GF-D8 (cell line): ENCODE results near the gene BTBD9.
A peak's percentile ranks its signal among the peaks of the same experiment; 100 is the strongest.
"Not testable (repeated sequence)": the region's sequence is repeated elsewhere in the genome, so short reads cannot be mapped to it uniquely, and the experiment has no call there.

Experiments
- DNase-seq: peaks from one replicate; lab custom pipeline; 2025; lab: John Stamatoyannopoulos, UW

Gene BTBD9

GRCh38 chr6:38429546-38429945, 210.2 kb downstream of the BTBD9 start:
- DNase-seq: no peak

GRCh38 chr6:38427492-38428210, 212.1 kb downstream of the BTBD9 start:
- DNase-seq: no peak

- not testable (repeated sequence) for DNase-seq
These were observed 213.8 kb downstream of the BTBD9 start for GRCh38 chr6:38425788-38426488.

GRCh38 chr6:38423746-38424145, 216.0 kb downstream of the BTBD9 start:
- DNase-seq: no peak

GRCh38 chr6:38420207-38420606, 219.5 kb downstream of the BTBD9 start:
- DNase-seq: no peak

- DNase-seq: no peak
These were observed 222.2 kb downstream of the BTBD9 start for GRCh38 chr6:38417521-38417920.

GRCh38 chr6:38415231-38416005, 224.3 kb downstream of the BTBD9 start:
- DNase-seq: no peak

GRCh38 chr6:38413102-38413800, 226.5 kb downstream of the BTBD9 start:
- DNase-seq: no peak

- DNase-seq: no peak
These were observed 232.5 kb downstream of the BTBD9 start for GRCh38 chr6:38407192-38407591.

GRCh38 chr6:38406096-38406495, 233.6 kb downstream of the BTBD9 start:
- DNase-seq: no peak

- DNase-seq: no peak
These were observed 234.7 kb downstream of the BTBD9 start for GRCh38 chr6:38404900-38405556.

- DNase-seq: no peak
These were observed 235.4 kb downstream of the BTBD9 start for GRCh38 chr6:38404355-38404754.

GRCh38 chr6:38403548-38403947, 236.2 kb downstream of the BTBD9 start:
- DNase-seq: no peak

GRCh38 chr6:38400764-38401163, 239.0 kb downstream of the BTBD9 start:
- DNase-seq: no peak

GRCh38 chr6:38400101-38400500, 239.6 kb downstream of the BTBD9 start:
- no peak for DNase-seq

- no peak for DNase-seq
These were observed 243.5 kb downstream of the BTBD9 start for GRCh38 chr6:38396209-38396608.

GRCh38 chr6:38393986-38394385, 245.7 kb downstream of the BTBD9 start:
- DNase-seq: no peak

- no peak for DNase-seq
These were observed 247.8 kb downstream of the BTBD9 start for GRCh38 chr6:38391626-38392579.

- DNase-seq: no peak
These were observed 248.5 kb downstream of the BTBD9 start for GRCh38 chr6:38391206-38391605.

GRCh38 chr6:38389875-38390274, 249.9 kb downstream of the BTBD9 start:
- DNase-seq: no peak

- DNase-seq: peak; percentile 81
These were observed 251.8 kb downstream of the BTBD9 start for GRCh38 chr6:38387971-38388370.
